Measurements from ENCODE around the gene RBMS3.
"Not testable (repeated sequence)": the region's sequence is repeated elsewhere in the genome, so short reads cannot be mapped to it uniquely, and the experiment has no call there.

The RBMS3 gene

DNA sequence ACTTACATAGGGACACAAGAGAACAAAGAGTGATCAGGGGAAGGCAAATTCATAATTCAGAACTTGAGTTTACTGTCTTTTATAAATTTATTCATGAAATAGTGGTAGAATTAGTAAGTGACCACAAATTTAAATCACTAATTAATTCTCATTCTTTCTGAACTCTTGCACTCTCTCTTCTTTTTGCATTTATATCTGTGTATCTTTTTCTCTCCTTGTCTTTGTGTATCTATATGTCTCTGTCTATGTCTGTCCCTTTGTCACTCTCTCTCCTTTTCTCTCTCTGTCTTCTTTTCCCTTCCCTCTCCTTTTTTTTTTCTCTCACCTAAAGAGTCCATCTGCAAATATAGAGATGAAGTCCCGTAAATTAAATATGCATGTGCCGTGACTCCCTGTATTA lies 31.5 kb downstream of the RBMS3 start:
- no peak for DNase-seq (ENCODE audit: low spot score)

DNA sequence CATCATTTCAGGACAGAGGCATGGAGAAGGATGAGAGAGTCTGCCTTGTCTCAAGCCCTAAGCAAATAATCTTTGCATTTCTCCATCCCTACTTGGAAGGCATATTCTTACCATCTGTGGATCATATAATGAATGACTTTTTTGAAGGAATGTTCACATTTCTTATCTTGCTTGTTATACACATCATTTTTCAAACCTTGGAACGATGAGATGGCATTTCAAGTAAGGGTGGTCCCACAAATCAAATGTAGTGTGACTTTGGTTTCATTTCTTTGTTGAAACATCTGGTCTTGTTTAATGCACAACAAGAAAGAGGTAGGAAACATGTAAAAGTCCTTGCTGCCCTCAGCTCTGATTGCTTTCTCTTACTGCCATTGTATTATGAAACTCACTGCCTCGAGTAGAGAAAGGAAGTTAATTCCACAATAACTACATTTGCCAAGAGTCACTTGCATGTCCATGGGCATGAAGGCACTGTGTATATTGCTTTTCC lies 32.1 kb downstream of the RBMS3 start:
- DNase-seq (ENCODE audit: low spot score), result no peak

DNA sequence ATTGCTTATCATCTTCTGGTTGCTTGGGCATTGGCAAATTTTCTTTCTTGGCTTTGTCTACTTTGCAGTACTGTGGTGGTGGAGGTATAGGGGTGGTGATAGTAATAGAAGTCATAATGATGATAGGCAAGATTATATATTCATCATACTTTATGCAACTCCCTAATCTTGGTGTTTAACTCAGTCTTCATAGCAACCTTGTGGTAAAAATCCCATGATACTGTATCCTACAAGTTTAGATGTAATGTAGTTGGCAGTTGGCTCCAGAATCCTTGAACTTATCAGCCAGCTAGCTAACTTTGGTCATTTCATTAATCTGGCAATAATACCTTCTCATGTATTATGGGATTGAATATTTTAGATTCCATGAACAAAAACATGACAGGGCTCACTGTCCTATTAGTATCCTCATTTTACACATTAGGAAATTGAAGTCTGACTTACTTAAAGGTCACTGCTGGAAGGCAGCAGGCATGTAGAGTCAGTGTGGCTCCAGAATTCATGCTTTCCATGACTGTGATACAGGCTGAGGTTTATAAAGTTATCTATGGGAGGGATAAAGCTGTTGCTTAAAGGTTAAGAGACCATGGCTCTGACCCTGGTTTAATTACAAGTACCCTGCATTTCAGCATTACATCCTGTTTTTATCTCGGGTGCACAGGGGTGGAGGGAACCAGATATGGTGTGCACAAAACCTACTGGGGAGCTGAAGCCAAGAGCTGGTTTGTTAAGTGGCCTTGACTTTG lies 33.3 kb downstream of the RBMS3 start:
- DNase-seq (ENCODE audit: low spot score), result no peak

DNA sequence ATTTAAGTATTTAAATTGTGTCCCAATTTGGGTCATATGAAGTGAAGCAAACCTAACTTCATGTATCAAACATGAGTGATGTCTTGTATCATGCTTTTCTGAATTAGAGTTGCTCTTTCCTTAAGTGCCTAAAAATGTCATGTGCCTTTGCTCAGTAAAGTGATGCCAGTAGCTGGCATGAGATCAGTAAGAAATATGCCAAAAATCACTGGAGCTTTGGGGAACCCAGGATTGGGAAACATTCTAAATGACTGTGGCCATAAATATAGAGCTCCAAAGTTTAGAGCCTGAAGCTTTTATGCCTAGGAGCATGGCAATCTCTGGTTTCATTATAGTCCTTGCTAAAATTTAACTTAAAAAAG lies 33.8 kb downstream of the RBMS3 start:
- DNase-seq (ENCODE audit: low spot score), result no peak

DNA sequence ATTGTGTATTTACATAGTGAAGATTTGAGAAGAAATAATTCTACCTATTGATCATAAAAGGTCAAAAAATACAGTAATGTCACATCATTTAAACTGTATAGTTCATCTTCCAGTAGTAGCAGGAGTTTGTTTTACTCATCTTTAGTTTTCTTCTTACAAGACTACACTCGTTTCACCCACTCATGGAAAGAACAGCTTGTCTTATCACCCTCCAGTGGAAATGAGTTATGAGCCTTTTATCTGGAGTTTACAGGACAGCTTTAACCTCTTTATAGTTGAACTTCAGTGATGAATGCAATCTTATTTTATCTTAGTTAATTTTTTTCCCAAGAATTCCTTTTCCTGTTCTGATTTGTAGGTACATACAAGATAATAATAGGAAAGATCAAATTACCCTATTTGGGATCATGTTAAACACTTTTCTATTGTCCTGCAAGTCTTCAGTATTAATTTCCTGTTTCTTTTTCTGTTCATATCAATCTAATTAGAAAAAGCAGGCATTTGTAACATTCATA lies 36.8 kb downstream of the RBMS3 start:
- DNase-seq (ENCODE audit: low spot score), result no peak

DNA sequence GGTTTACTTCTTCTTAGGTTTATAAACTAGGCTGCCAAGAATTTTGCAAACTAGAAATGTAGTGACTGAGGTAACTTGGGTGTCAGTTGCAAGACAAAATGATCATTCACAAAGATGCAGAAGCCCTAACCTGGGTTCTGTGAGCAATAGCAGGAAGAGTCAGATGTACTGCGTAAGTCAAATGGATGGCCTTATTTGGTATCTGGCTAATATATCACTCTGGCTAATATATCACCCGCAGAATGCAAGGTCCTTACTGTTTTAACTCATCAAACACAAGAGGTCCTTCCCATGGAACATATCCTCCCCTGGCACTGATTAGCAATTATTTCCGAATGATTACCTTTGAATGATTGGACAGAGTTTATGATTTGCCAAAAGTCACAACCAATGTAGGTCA lies 37.4 kb downstream of the RBMS3 start:
- DNase-seq (ENCODE audit: low spot score), result no peak

DNA sequence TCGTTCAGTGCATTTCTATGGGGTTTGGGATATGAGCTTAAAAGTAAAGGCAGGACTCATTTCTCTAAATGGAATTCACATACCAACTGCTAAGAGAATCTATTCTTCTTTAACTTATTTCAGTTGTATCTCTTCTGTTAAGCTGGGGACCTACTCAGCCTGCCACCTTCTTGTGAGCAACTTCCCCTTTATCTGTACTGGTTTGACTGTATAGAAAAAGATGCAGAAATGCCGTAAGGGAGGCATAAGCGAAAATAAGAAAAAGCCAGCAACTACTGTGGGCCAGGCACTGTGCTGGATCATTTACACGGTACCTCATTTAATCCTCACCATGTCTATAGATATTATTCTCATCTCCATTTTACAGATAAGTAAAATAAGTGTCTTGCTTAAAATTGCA lies 38.4 kb downstream of the RBMS3 start:
- no peak for DNase-seq (ENCODE audit: low spot score)

DNA sequence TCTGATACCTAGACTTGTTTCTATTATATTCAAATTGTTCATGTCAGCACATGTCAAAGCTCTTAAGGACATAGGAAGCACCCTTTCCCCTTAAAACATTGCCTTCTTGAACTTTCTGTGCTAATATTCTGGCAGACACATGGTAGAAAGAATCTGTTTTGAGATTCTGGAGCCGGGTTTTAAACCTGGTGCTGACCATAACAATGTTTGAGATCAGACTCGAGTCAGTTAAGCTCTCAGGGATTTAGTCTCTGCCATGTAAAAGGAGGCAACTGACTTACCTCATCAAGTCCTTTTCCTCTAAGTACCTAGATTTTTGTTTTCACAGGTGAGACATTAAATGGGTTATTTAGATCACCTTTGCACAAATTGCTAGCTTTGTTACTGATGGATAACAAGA lies 38.9 kb downstream of the RBMS3 start:
- DNase-seq (ENCODE audit: low spot score), result no peak

DNA sequence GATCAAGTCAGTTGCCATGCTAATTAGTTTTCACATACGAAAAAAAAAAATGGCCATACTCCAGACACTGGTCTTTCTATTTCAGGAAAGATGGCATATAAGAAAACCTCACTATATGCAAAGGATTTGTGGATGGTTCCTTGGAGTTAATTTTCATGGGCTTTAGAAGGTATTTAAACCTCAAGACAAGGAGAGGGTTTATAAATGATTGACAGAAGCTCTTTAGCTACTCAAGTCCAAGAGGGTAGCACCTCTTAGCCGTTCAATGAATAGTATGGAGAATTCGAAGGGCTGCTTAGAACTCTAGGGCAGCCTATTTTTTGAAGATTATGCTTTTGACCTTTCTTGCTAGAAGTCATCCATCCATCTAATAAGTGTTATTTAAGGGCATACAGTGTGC lies 41.7 kb downstream of the RBMS3 start:
- DNase-seq (ENCODE audit: low spot score), result no peak

DNA sequence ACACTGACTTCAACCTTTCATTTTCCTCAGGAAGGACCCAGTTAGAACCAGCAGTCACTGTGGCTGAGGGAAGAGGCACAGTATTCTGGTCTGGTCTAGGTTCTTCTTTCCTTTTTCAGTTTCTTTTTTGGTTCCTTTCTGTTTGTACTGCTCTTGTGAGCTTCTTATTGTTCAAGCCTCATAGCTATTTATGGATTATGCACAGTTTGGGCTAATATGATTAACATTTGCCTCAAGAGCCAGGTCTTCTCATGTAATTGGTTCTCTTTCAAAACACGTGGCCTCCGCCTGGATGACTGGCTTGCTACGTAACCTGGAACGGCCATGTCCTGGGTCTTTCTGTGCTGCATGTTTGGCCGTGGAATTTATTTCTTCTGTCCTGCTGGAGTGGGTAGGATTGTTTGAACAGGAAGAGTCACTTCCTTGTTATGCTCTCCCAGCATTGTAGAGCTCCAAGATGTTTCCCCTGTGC lies 43.3 kb downstream of the RBMS3 start:
- DNase-seq (ENCODE audit: low spot score), result peak; percentile 33

DNA sequence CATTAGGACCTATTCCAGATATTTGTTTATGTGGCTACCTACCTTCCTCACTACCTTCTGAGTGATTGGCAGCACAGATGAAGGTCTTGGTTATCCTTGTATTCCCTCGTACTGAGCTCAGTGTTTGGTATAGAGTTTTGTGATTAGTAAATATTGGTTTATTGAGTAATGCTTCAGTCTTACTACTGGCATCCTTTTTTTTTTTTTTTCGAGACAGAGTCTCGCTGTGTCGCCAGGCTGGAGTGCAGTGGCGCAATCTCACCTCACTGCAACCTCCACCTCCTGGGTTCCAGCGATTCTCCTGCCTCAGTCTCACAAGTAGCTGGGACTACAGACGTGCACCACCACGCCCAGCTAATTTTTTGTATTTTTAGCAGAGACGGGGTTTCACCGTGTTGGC lies 45.7 kb downstream of the RBMS3 start:
- DNase-seq (ENCODE audit: low spot score), result not testable (repeated sequence)

DNA sequence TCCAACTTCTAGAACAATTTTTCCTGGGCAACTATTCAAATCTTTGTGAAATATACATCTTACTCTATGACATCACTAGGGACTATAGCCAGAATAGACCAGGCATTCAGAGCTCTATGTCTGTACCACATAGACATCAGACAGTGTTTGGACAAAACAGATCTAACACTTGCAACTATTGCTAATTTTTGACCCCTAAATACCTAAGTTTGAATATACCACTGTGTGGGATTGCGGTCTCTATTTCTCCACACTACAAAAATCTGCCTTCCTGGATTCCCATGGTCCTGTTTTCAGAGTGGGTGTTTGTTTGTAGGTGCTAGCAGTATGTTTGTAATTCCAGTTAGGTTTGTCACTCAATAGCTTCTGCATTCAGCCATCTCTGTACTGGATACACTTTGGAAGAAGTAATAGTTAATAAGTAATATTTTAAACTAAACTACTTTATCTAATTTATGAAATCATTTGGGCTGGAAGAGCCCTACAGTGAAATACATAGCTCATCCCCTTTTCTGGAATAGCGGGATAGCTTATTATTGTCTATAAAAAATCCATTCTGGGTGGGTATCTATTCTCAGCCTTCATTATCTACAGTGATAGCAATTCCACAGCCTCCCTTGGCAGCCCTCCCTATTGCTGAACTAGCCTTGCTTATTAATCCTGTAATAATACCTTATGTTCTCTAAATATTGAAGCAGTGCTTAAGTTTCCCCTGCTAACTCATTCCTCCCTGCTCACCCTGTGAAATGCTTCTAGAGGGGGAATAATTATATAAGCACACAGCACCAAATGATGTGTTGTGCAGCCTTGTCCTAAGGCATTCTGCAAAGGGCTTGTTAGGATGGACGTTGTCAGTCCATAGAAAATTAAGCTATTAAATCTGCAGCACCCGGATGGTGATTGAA lies 49.4 kb downstream of the RBMS3 start:
- peak; percentile 37 for DNase-seq (ENCODE audit: low spot score)

DNA sequence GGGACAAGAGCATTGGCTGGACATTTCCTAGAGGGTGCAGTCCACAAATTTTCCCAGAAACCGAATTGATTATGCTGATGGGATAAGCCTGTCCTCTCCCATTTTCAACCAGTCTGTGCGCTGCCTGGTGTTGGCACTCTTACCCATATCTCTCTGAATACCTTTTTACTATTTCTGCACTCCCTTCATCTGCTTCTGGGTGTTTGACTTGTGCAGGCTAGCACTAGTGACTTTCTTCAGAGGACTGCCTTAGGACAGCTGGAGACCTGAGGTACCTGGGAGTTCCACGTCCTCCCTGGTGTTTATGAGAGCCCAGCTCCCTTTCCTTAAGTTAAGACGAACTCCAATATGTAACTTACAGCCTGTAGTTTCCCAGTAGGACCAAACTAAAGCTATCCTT lies 50.2 kb downstream of the RBMS3 start:
- DNase-seq (ENCODE audit: low spot score), result no peak

DNA sequence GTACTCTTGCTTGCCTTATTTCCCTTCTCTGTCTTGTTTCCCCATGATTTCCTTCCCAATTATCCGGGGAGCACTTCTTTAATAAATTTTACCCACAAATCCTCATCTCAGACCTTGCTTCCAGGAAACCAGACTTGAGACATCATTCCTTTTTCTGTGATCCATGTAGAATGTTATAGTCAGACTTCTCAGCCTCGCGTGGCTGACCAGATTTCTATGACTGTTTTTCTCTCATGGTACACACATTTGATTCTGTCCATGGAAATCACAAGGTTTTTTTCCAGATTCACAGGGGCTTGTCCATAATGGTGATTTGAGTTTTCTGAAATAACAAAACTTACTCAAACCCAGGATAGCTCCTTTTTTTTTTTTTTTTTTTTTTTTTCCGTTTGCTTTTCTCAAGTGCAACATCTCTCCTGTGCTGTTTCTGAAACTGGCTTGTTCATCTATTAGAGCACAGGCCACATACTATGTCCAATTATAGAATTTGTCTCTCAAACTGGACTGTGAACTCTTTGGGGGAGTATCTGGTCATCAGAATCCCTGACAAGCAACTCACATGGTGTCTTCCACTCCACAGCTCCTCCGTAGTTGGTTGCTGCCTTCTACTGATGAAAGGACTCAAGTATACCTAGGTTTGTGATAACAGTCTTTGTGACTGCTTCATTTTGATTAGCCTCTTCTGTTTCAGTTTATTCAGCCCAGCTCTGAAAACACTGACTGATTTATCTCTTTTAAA lies 50.8 kb downstream of the RBMS3 start:
- no peak for DNase-seq (ENCODE audit: low spot score)

DNA sequence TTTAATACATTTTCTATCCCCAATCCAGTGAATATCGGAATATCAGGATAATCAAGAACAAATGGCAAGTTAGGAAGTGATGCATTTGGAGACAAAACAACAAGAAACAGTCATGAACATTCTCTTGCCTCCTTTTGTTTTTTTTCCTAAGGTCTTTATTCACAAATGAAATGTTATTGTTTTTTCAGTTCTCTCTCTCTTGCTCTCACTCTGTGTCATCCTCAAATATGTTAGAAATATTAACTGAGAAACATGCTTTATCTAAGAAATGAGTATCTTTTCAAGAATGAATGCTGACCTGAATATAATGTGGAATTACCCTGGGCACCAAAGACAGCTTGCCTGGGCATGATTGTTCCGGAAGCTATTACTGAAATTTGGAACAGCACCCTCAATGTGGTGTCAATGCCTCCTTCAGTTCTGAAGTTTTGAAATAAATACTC lies 51.3 kb downstream of the RBMS3 start:
- no peak for DNase-seq (ENCODE audit: low spot score)

DNA sequence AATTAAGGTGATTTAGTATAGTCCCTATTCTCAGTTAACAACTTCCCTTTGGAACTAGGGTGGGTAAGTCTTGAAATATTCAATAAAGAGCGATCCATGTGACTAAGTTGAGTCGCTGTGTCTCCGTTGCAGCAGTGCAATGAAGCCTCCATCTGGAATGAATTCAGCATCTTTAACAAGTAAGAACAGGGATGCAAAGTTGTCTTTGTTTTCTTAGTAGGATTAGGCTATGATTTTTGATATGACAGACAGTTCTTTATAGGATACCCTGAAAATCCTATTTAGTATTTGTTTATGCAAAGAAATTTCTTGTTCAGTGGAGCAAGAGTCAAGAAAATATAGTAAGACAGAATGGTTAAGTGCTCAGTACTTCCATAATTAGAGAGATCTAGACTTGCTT lies 52.7 kb downstream of the RBMS3 start:
- DNase-seq (ENCODE audit: low spot score), result no peak

DNA sequence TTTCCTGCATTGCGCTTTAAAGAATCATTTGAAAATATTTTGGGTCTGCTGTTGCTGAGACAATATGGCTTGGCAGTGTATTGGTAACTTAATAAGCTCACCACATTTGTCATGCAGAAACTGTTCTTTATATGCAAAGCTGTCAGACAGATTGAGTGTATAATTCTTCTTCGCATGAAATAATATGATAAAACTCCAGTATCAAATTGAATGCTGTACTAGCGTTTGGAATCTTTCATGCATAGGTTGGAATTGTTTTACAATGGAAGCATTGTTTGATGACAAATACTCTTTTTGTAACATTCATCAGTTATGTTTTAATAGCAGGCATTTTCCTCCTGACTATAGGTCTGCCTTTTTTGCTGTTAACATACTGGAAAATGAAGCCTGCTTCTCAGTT lies 53.8 kb downstream of the RBMS3 start:
- DNase-seq (ENCODE audit: low spot score), result no peak

DNA sequence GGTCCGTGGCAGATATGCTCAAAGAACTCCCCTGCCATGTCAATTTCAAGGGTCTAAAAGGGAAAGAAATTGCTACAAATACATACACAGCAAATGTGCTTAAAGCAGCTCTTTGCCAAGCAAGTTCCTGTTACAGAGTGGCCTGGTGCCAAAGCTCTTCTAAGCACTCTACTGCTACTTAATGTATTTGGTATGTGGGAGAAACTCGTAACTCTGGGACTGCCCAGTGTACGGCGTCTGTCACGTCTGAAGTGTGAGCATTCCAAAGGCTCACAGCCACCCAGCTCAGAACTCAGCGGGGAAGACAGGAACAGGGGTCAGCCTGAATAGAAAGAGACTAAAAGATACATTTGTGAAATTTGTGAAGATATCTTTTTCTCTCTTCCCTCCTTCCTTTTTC lies 54.6 kb downstream of the RBMS3 start:
- peak; percentile 43 for DNase-seq (ENCODE audit: low spot score)

DNA sequence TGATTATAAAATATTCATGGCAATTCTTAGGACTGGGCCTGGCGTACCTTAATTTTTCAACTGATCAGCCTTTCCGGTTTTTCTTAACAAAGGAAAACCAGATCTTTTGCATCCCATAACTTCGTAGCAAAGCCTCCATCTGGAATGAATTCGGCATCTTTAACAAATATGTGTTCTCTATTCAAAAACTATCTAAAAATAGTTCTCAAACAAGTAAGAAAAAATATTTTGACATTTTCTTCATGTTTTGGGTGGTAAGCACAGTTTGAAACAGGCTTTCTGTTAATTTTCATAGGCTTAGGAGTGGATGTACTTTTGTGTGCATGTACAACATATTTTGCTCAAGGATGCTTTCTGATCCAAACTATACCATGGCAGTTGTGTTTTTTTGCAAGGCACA lies 55.1 kb downstream of the RBMS3 start:
- DNase-seq (ENCODE audit: low spot score), result no peak

DNA sequence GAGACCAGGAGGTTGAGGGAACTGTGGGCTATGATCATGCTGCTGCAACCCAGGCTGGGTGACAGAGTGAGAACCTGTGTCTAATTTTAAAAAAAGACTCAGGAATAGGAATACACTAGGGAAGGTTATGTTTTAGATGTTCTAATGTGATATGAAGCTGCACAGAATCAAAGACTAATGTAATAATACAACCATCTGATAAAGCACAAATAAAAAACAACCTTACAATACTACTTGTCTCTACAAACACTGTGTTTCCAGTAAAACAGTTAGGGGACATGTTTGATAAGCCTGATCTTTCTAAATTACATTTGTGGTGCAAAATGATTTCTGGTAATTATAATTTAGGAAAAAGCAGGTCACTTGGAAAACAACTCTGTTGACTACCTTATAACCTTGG lies 56.7 kb downstream of the RBMS3 start:
- DNase-seq (ENCODE audit: low spot score), result no peak

DNA sequence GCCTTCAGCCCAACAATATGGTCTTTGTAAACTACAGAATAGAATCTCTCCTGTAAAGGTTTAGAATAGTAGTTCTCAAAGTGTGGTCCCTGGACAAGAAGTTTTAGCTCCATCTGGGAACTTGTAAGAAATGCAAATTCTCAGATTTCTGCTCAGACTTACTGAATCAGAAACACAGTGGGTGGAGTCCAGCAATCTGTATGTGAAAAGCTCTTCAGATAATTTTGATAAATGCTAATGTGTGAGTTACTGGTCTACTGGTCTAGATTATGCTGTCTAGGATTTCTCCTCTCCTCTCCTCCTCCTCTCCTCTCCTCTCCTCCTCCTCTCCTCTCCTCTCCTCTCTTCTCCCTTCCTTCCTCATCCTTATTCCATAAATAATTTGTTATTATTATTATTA lies 57.5 kb downstream of the RBMS3 start:
- no peak for DNase-seq (ENCODE audit: low spot score)

Measured in D341Med (cell line).